ENCODE results near the gene CTR9.

CTR9 gene

DNA sequence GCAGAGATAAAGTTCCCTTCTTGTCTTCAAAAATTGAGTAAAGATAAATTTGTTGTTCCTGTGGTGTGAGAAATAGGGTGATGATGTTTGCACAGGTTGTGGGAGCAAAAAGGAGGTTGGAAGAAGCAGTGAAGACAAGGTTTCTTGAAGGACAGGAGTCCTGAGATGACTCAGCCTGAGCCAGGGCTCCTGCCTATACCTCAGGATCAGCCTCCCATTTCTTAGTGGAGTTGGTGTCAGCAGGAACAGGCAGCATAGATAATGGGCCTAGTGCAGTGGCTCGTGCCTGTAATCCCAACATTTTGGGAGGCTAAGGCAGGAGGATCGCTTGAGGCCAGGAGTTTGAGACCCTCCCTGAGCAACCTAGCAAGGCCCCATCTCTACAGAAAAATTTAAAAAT, 29.0 kb downstream of the CTR9 start:
- DNase-seq (ENCODE audit: low read depth in 2 of 2) = no peak

DNA sequence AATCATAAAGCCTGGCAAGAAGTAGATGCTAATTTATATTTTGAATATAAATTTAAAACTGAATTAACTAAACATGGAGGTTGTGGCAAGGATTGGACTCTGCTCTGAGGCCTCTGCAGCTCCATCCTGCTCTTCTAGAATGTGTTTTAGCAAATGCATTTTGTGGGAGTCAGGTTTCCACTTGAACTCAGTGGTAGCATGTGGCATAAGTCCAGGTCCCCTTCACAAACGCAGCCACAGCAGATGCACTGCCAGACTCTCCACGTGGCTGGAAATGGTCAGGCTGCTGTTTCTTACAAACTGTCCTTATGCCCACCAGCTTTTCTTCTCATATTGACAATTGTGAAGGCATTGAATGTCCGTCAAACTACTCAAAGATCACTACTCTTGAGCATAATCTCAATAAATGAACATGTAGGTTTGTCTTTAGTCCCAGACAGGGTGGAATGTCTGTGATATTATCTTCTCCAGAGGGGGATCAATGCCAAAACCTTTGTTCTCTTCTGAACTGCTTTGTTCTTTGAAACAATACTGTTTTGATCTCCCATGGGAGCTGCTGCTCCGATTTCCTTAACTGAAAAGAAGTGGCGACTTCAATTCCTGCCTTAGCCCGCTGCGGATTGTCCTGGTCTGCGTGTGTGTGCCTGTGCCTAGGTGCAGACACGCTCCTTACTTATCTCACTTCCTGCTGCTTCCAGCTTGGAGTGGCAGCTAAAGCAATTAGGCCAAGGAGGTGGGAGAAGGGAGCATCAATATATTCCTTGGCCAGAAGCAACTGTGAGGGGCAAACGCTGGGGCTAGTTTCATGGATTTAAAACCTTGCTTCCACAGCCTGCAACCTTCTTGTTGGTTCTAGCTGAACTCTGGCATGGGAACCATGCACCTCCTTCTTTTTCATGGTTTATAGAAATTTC, 33.4 kb downstream of the CTR9 start:
- DNase-seq (ENCODE audit: low read depth in 2 of 2) = no peak

GRCh38 chr11:10785146-10785474, 34.1 kb downstream of the CTR9 start:
- DNase-seq (ENCODE audit: low read depth in 2 of 2) = no peak

DNA sequence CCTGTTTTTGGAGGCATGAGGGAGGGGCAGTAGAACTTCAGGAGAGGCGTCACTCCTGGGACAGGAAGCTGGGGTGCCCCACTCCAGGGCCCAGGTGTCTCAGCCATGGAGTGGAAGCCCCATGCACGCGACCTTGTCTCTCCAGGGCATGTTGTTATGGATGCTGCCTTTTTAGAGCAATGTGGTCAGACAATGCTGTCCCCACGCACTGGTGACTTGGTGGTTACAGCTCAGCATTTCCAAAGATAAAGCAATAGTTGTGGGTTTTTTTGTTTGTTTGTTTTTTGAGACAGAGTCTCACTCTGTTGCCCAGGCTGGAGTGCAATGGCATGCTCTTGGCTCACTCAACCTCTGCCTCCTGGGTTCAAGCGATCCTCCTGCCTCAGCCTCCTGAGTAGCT, 35.4 kb downstream of the CTR9 start:
- DNase-seq (ENCODE audit: low read depth in 2 of 2) = no peak

GRCh38 chr11:10792385-10793068, 41.5 kb downstream of the CTR9 start:
- peak; percentile 73 to 76 for DNase-seq (ENCODE audit: low read depth in 2 of 2)

DNA sequence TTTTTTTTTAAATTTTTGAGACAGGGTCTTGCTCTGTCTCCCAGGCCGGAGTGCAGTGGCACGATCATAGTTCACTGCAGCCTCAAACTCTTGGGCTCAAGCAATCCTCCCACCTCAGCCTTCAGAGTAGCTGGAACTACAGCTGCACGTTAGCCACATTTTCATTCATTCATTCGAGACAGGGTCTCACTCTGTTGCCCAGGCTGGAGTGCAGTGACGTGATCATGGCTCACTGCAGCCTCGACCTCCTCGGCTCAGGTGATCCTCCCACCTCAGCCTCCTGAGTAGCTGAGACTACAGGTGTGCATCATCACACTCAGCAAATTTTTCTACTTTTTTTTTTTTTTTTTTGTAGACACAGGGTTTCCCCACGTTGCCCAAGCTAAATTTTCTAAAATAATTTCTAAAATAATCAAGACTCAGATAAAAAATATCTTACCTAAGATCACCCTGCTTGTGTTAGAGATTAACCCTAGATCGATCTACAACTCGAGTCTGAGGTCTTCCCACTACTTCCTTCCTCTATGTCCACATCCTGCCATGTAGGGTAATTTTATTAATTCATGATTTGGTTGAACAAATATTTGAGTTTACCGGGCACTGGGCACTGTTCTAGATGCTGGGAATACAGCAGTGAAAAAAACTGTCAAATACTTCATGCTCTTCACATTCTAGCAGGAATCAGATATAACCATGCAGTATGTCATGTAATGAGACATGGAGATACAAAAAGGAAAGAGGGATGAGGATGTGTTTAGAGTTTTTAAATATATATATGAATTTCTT, 42.6 kb downstream of the CTR9 start:
- DNase-seq (ENCODE audit: low read depth in 2 of 2) = no peak

GRCh38 chr11:10796191-10796590, 45.1 kb downstream of the CTR9 start:
- no peak for DNase-seq (ENCODE audit: low read depth in 2 of 2)

DNA sequence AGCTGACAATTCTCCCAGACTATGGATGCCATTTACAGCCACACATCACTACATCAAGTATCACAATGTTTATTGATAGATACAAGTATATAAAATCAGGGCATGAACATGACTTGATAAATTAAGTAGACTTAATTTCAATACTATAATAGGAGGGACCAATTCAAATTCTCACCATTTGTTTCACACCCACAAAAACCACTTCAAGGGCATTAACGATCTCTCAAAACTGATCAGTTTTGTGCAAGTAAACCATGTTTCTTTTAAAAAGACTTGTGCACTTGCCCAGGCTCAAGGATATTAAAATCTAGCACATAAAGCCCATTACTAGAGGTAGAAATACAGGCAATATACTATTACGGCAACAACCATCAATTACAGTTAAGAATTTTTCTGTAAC, 46.0 kb downstream of the CTR9 start:
- DNase-seq (ENCODE audit: low read depth in 2 of 2) = no peak

GRCh38 chr11:10797531-10797930, 46.5 kb downstream of the CTR9 start:
- DNase-seq (ENCODE audit: low read depth in 2 of 2) = no peak

GRCh38 chr11:10798330-10798928, 47.4 kb downstream of the CTR9 start:
- DNase-seq (ENCODE audit: low read depth in 2 of 2) = no peak

DNA sequence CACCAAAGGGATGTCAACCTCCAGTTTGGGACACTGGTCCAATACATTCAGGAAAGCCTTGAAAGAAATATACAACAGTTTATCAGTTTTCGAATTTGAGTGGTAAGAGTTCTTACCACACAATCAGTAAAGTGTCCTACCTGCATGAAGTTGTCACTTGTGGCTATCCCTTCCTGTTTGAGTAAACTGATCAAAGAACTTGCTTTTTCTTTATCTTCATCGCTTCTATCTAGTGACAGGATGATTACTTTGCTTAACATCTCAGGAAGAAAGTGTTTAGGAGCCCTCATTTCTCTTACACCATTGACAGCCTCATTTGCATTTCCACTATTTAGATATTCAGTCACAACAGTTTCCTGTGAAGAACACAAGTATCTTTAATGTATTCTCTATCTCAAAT, 49.2 kb downstream of the CTR9 start:
- no peak for DNase-seq (ENCODE audit: low read depth in 2 of 2)

DNA sequence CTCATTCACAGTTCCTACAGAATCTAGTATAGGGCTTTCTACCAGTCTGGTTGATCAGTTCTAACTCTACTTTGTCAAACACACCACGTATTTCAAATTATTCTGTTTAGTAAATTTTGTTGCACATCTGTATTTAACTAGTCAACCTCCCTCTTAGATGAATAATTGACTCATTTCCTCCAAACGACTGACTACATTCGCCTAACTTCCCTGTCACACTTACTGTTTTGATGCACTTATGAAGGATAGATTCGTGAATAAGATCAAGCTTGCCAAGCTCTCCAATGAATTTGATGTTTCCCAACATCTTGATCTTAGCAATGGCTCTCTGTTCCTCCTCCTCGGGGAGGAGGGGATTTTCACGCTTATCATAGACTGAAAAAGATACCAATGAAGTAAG, 52.6 kb downstream of the CTR9 start:
- no peak for DNase-seq (ENCODE audit: low read depth in 2 of 2)

DNA sequence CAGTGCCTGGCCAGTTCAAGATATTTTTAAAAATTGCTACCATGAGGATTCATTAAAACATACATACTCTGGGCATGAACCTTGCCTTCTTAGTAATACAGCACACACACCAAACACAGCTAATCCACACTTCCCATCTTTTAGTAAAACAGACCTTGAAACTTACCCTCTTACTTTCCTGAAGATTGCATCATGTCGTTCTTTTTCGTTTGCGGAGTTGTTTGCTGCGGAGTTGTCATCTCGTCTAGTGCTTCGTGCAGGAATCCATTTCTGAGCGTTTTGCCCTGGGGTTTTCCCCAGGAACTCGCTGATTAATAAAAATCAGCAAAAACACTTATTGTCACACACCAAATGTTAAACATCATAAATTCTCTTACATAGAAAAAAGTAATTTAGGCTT, 54.7 kb downstream of the CTR9 start:
- no peak for DNase-seq (ENCODE audit: low read depth in 2 of 2)

DNA sequence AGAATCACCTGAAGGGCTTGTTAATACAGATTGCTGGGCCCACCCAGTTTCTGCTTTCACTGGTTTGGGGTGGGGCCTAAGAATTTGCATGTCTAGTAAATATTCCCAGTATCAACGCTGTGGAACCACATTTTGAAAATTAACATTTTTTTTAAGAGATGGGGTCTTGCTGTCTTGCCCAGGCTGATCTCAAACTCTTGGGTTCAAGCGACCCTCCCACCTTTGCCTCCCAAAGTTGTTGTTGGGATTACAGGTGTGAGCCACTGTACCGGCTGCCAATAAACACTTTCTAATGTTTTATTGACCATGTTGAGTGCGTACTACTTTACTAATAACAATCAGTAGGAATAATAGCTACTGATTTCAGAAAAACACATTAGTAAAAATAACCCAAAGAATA, 55.2 kb downstream of the CTR9 start:
- no peak for DNase-seq (ENCODE audit: low read depth in 2 of 2)

DNA sequence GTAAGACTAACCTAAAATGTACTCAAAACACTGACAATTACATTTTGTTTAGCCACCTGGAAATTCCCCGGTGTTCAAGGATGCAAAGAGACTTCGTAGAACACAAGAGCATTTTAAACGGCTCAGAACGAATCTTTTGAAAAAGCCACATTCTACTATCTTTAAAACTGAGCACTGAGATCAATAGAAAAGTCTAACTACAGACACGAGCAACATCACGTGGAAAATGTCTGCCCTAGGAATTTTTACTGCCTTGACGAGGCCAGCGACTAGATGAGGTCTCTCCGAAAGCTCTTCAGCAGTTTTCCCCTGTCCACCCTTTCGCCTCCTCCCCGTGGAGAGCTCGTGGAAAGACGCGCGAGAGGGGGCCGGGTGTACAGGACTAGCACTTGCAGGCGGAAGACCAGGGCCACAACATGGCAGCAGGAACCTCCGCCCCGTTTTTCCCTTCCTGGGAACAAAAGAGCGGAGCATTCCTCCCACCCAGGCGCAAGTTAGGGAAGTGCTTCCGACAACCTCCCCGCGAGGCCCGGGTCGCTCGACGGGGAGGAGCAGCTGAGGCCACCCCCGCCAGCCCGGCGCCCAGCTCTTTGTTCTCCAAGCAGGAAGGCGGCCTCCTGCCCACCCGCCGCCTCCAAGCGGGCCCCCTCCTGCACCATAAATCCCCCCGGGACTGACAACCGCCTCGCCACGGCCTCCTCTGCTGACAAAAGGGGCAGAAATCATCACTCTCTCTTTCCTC, 56.6 kb downstream of the CTR9 start:
- peak; percentile 19 to 32 for DNase-seq (ENCODE audit: low read depth in 2 of 2)

DNA sequence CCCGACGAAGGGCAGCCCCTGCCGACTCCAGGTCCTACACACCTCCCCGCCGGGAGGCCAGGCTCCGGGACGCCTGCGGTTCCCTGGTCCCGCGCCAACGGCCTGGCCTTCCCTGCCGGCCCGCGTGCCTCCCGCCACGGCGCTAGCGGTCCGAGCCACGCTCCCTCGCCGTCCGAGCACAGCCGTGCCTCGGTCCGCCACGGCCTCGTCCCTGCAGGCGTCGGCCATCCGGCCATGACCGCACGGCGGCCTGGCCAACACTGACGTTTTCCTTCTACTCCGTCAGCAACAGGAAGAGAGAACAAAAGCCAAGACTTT, 57.1 kb downstream of the CTR9 start:
- DNase-seq (ENCODE audit: low read depth in 2 of 2) = no peak

DNA sequence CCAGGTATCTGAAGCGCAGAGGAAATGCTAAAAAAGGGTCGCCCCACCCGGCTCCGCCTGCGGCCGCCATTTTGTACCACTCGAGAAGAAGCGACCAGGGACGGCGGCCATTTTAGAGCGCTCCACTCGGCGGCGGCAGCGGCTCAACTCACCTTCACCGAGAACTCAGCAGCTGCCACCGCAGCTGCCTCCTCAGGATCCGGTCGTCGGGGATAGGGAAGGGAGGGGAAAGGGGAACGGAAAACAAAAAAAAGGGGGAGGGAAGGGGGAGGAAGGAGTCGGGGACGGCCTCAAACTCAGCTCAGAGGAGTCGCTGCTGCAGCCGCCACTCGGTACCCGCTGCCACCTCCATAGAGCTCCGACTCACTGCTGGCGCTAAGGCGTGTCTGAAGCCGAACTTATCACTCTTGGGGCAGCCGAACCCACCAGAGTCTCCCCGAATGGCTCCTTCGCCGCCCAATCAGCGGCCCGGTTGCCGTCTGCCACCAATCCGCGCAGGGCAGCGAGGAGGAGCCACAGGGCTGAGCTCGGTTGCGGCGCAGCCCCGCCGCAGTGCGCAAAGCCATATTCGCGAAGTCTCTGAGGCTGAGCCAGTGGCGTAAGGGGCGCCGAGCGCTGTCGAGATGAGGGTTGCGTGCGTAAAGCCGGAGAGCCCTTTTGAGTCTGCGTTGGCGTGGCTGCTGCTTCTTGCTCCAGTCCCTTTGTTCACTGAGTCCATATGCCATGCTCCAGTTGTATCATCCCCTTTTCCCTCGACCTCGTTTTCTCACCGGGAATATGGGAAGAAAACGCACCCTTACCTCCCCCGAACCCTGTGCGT, 57.7 kb downstream of the CTR9 start, which contains the start of gene EIF4G2:
EIF4G2 (minus strand) TSS at position 374 of the 820 bp plus-strand sequence.
- peak; percentile 97 to 98 for DNase-seq (ENCODE audit: low read depth in 2 of 2)

DNA sequence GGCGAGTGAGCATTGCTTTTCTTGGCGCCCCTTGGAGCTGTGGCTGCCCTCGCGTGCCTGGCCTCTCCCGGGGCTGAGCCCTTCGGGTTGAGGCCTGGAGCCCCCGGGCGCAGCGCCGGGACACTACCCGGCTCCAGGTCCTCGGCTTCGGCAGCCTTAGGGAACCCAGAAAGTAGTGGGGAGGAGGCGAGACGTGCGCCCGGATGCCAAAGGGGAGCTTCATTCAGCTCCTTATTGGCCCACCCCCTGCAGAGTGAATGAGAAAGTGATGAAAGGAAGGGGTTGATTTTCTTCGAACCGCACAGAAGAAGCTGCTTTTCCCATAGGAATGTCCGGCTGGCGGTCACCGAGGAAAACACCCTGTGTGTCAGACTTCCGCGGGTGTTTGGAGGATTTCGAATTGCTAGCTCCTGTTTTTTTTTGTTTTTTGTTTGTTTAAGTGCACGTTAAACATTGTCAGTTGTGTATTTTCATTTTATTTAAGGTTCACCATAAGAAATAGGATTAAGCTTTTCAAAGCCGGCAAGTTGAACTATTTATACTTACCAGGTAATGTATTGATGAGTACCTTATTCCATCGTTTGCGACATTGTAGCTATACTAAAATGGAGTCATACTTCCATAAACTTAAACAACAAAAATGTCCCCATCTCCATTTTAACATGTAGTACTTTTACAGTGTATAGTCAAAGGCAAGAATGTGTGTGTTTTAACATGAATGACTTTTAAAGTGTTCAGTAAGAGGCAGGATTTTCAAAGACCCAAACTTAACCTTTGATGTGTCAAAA, 58.5 kb downstream of the CTR9 start:
- DNase-seq (ENCODE audit: low read depth in 2 of 2) = peak; percentile 14 to 20

GRCh38 chr11:10813945-10814344, 62.9 kb downstream of the CTR9 start:
- no peak for DNase-seq (ENCODE audit: low read depth in 2 of 2)

DNA sequence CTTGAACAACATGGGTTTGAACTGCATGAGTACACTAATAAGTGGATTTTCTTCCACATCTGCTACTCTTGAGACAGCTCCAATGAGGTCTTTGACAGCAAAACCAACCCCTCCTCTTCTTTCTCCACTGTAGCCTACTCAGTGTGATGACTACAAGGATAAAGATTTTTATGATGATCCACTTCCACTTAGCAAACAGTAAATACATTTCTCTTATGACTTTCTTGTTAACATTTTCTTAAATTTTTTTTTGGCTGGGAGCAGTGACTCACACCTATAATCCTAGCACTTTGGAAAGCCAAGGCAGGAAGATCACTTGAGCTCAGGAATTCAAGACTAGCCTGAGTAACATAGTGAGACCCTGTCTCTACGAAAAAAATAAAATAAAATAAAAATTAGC, 67.5 kb downstream of the CTR9 start:
- no peak for DNase-seq (ENCODE audit: low read depth in 2 of 2)
